ENCODE measurements around the gene ABCE1.
A peak's percentile ranks its signal among the peaks of the same experiment; 100 is the strongest.
"Not testable (repeated sequence)": the region's sequence is repeated elsewhere in the genome, so short reads cannot be mapped to it uniquely, and the experiment has no call there.

Gene ABCE1

GRCh38 chr4:145136219-145136618 is 38.1 kb downstream of the ABCE1 start:
- H2AK5ac ChIP-seq (ENCODE audit: low read length); H3K36me3 ChIP-seq (ENCODE audit: control insufficient read depth, insufficient read depth, low read length); H4K8ac ChIP-seq (ENCODE audit: low read depth, low read length); H3K27me3 ChIP-seq (ENCODE audit: insufficient read depth, low read length, poor library complexity); H3K79me2 ChIP-seq (ENCODE audit: control insufficient read depth, insufficient read depth, low read length); H3K27ac ChIP-seq (ENCODE audit: low read depth, low read length); H4K5ac ChIP-seq (ENCODE audit: low read length); H3K79me1 ChIP-seq (ENCODE audit: low read length); H2BK15ac ChIP-seq (replicated peaks; ENCODE audit: low read depth); H3K23ac ChIP-seq (ENCODE audit: low read length); H2BK120ac ChIP-seq (ENCODE audit: low read depth, low read length); DNase-seq; H3K4me2 ChIP-seq (ENCODE audit: low read length); H3K4me1 ChIP-seq (ENCODE audit: control insufficient read depth, low read depth, low read length); H3K18ac ChIP-seq (ENCODE audit: low read length); H3K9ac ChIP-seq (ENCODE audit: low read length); H3K56ac ChIP-seq (ENCODE audit: low read length); H2BK5ac ChIP-seq (ENCODE audit: low read length); H3K4me3 ChIP-seq (ENCODE audit: low read length); H3K4ac ChIP-seq (ENCODE audit: low read depth, low read length): not testable (repeated sequence)
- no CpG with 5 or more reads among the region's 1 CpG for WGBS (ENCODE audit: extremely low coverage, insufficient coverage, low lambda C conversion rate)

GRCh38 chr4:145148980-145149379 is 50.9 kb downstream of the ABCE1 start:
- H4K5ac ChIP-seq (ENCODE audit: low read length): no peak overlapping the region
- no peak overlapping the region for H3K18ac ChIP-seq (ENCODE audit: low read length)
- H3K27ac ChIP-seq (ENCODE audit: low read depth, low read length): no peak overlapping the region
- H3K4me3 ChIP-seq (ENCODE audit: low read length): no peak overlapping the region
- no peak overlapping the region for H3K56ac ChIP-seq (ENCODE audit: low read length)
- no peak for DNase-seq
- no peak overlapping the region for H3K9ac ChIP-seq (ENCODE audit: low read length)
- no peaks in the 10 kb centered on the region for H3K4me1 ChIP-seq (ENCODE audit: control insufficient read depth, low read depth, low read length)
- no peaks in the 10 kb centered on the region for H3K79me2 ChIP-seq (ENCODE audit: control insufficient read depth, insufficient read depth, low read length)
- no peak overlapping the region for H2BK120ac ChIP-seq (ENCODE audit: low read depth, low read length)
- no CpG with 5 or more reads among the region's 3 CpGs for WGBS (ENCODE audit: extremely low coverage, insufficient coverage, low lambda C conversion rate)
- no peaks in the 10 kb centered on the region for H3K79me1 ChIP-seq (ENCODE audit: low read length)
- no peak overlapping the region for H2AK5ac ChIP-seq (ENCODE audit: low read length)
- no peaks in the 10 kb centered on the region for H3K27me3 ChIP-seq (ENCODE audit: insufficient read depth, low read length, poor library complexity)
- H3K23ac ChIP-seq (ENCODE audit: low read length): no peak overlapping the region
- H3K4ac ChIP-seq (ENCODE audit: low read depth, low read length): no peak overlapping the region
- H2BK15ac ChIP-seq (replicated peaks; ENCODE audit: low read depth): no peak overlapping the region
- peaks cover 7% of the 10 kb centered on the region for H3K36me3 ChIP-seq (ENCODE audit: control insufficient read depth, insufficient read depth, low read length)
- H4K8ac ChIP-seq (ENCODE audit: low read depth, low read length): no peak overlapping the region
- no peak overlapping the region for H2BK5ac ChIP-seq (ENCODE audit: low read length)
- H3K4me2 ChIP-seq (ENCODE audit: low read length): no peak overlapping the region

GRCh38 chr4:145153181-145153903 is 55.2 kb downstream of the ABCE1 start:
- peaks cover 2% of the 10 kb centered on the region for H3K79me2 ChIP-seq (ENCODE audit: control insufficient read depth, insufficient read depth, low read length)
- no peak overlapping the region for H2BK15ac ChIP-seq (replicated peaks; ENCODE audit: low read depth)
- H3K56ac ChIP-seq (ENCODE audit: low read length): no peak overlapping the region
- no peak overlapping the region for H2BK120ac ChIP-seq (ENCODE audit: low read depth, low read length)
- no peak overlapping the region for H3K4me3 ChIP-seq (ENCODE audit: low read length)
- H3K9ac ChIP-seq (ENCODE audit: low read length): no peak overlapping the region
- no peak overlapping the region for H4K5ac ChIP-seq (ENCODE audit: low read length)
- H3K79me1 ChIP-seq (ENCODE audit: low read length): peaks cover 2% of the 10 kb centered on the region
- no peak overlapping the region for H3K27ac ChIP-seq (ENCODE audit: low read depth, low read length)
- no peak for DNase-seq
- H3K27me3 ChIP-seq (ENCODE audit: insufficient read depth, low read length, poor library complexity): no peaks in the 10 kb centered on the region
- peaks cover 3% of the 10 kb centered on the region for H3K36me3 ChIP-seq (ENCODE audit: control insufficient read depth, insufficient read depth, low read length)
- H2BK5ac ChIP-seq (ENCODE audit: low read length): no peak overlapping the region
- no CpG with 5 or more reads among the region's 2 CpGs for WGBS (ENCODE audit: extremely low coverage, insufficient coverage, low lambda C conversion rate)
- H4K8ac ChIP-seq (ENCODE audit: low read depth, low read length): no peak overlapping the region
- H2AK5ac ChIP-seq (ENCODE audit: low read length): no peak overlapping the region
- H3K4ac ChIP-seq (ENCODE audit: low read depth, low read length): no peak overlapping the region
- H3K23ac ChIP-seq (ENCODE audit: low read length): no peak overlapping the region
- no peak overlapping the region for H3K18ac ChIP-seq (ENCODE audit: low read length)
- H3K4me2 ChIP-seq (ENCODE audit: low read length): no peak overlapping the region
- no peaks in the 10 kb centered on the region for H3K4me1 ChIP-seq (ENCODE audit: control insufficient read depth, low read depth, low read length)

- no peak overlapping the region for H3K27ac ChIP-seq (ENCODE audit: low read depth, low read length)
- H3K18ac ChIP-seq (ENCODE audit: low read length): no peak overlapping the region
- no peak for DNase-seq
- no peak overlapping the region for H3K4me2 ChIP-seq (ENCODE audit: low read length)
- no peaks in the 10 kb centered on the region for H3K4me1 ChIP-seq (ENCODE audit: control insufficient read depth, low read depth, low read length)
- H3K36me3 ChIP-seq (ENCODE audit: control insufficient read depth, insufficient read depth, low read length): peaks cover 3% of the 10 kb centered on the region
- no peak overlapping the region for H2AK5ac ChIP-seq (ENCODE audit: low read length)
- peaks cover 2% of the 10 kb centered on the region for H3K79me2 ChIP-seq (ENCODE audit: control insufficient read depth, insufficient read depth, low read length)
- no peak overlapping the region for H3K4ac ChIP-seq (ENCODE audit: low read depth, low read length)
- H3K9ac ChIP-seq (ENCODE audit: low read length): no peak overlapping the region
- H2BK5ac ChIP-seq (ENCODE audit: low read length): no peak overlapping the region
- no peak overlapping the region for H2BK120ac ChIP-seq (ENCODE audit: low read depth, low read length)
- no peak overlapping the region for H4K5ac ChIP-seq (ENCODE audit: low read length)
- H3K4me3 ChIP-seq (ENCODE audit: low read length): no peak overlapping the region
- H3K56ac ChIP-seq (ENCODE audit: low read length): no peak overlapping the region
- peaks cover 2% of the 10 kb centered on the region for H3K79me1 ChIP-seq (ENCODE audit: low read length)
- no peak overlapping the region for H3K23ac ChIP-seq (ENCODE audit: low read length)
- H4K8ac ChIP-seq (ENCODE audit: low read depth, low read length): no peak overlapping the region
- no peak overlapping the region for H2BK15ac ChIP-seq (replicated peaks; ENCODE audit: low read depth)
- no peaks in the 10 kb centered on the region for H3K27me3 ChIP-seq (ENCODE audit: insufficient read depth, low read length, poor library complexity)
- no CpG with 5 or more reads among the region's 1 CpG for WGBS (ENCODE audit: extremely low coverage, insufficient coverage, low lambda C conversion rate)
These were observed 55.8 kb downstream of the ABCE1 start for GRCh38 chr4:145153904-145154298.

- peaks cover 2% of the 10 kb centered on the region for H3K79me2 ChIP-seq (ENCODE audit: control insufficient read depth, insufficient read depth, low read length)
- no peak overlapping the region for H2BK15ac ChIP-seq (replicated peaks; ENCODE audit: low read depth)
- DNase-seq: peak; percentile 64
- H3K9ac ChIP-seq (ENCODE audit: low read length): no peak overlapping the region
- no peak overlapping the region for H3K27ac ChIP-seq (ENCODE audit: low read depth, low read length)
- no peak overlapping the region for H4K5ac ChIP-seq (ENCODE audit: low read length)
- no peak overlapping the region for H4K8ac ChIP-seq (ENCODE audit: low read depth, low read length)
- H3K23ac ChIP-seq (ENCODE audit: low read length): no peak overlapping the region
- peaks cover 2% of the 10 kb centered on the region for H3K79me1 ChIP-seq (ENCODE audit: low read length)
- no peaks in the 10 kb centered on the region for H3K27me3 ChIP-seq (ENCODE audit: insufficient read depth, low read length, poor library complexity)
- peaks cover 1% of the 10 kb centered on the region for H3K36me3 ChIP-seq (ENCODE audit: control insufficient read depth, insufficient read depth, low read length)
- H3K56ac ChIP-seq (ENCODE audit: low read length): no peak overlapping the region
- no peaks in the 10 kb centered on the region for H3K4me1 ChIP-seq (ENCODE audit: control insufficient read depth, low read depth, low read length)
- H2BK5ac ChIP-seq (ENCODE audit: low read length): no peak overlapping the region
- no peak overlapping the region for H3K4me3 ChIP-seq (ENCODE audit: low read length)
- no peak overlapping the region for H3K18ac ChIP-seq (ENCODE audit: low read length)
- H2AK5ac ChIP-seq (ENCODE audit: low read length): no peak overlapping the region
- no CpG with 5 or more reads among the region's 1 CpG for WGBS (ENCODE audit: extremely low coverage, insufficient coverage, low lambda C conversion rate)
- H3K4me2 ChIP-seq (ENCODE audit: low read length): no peak overlapping the region
- no peak overlapping the region for H3K4ac ChIP-seq (ENCODE audit: low read depth, low read length)
- no peak overlapping the region for H2BK120ac ChIP-seq (ENCODE audit: low read depth, low read length)
These were observed 56.5 kb downstream of the ABCE1 start for GRCh38 chr4:145154573-145154972.
